H7 (cell line): ENCODE results near the gene HCAR1. TPM values are rescaled to one million over a fixed set of nuclear protein-coding genes. Genes with fewer than 3 reads are reported as not detected.
"Not testable (repeated sequence)": the region's sequence is repeated elsewhere in the genome, so short reads cannot be mapped to it uniquely, and the experiment has no call there.

Source experiments
- DNase-seq: peaks from one replicate; pipeline ENCODE4 v3.0.0; 2012
- H3K27me3 ChIP-seq: 2 replicates; pipeline ENCODE4 v1.6.0; 2011; ENCODE audit warnings: mild to moderate bottlenecking, low read length; ENCODE audit not compliant: control insufficient read depth, insufficient read depth
- H3K36me3 ChIP-seq: replicated peaks from 2 replicates; pipeline ENCODE4 v1.5.1; 2011; ENCODE audit warnings: low read length; ENCODE audit not compliant: control insufficient read depth, insufficient read depth
- H3K4me3 ChIP-seq: 2 replicates; pipeline ENCODE4 v1.5.1; 2011; ENCODE audit warnings: low read depth, mild to moderate bottlenecking, control low read depth, low read length, moderate library complexity; ENCODE audit not compliant: insufficient read depth
- total RNA-seq: library from RNA; depleted of rRNA; stranded (reverse); fragments of >200 nt; shearing (Covaris generic); gene quantifications from 2 replicates; pipeline ENCODE4 v1.2.3, GENCODE V29; 2014

HCAR1 gene
- total RNA-seq, 1 experiment from 2014 or later, result not detected

DNA sequence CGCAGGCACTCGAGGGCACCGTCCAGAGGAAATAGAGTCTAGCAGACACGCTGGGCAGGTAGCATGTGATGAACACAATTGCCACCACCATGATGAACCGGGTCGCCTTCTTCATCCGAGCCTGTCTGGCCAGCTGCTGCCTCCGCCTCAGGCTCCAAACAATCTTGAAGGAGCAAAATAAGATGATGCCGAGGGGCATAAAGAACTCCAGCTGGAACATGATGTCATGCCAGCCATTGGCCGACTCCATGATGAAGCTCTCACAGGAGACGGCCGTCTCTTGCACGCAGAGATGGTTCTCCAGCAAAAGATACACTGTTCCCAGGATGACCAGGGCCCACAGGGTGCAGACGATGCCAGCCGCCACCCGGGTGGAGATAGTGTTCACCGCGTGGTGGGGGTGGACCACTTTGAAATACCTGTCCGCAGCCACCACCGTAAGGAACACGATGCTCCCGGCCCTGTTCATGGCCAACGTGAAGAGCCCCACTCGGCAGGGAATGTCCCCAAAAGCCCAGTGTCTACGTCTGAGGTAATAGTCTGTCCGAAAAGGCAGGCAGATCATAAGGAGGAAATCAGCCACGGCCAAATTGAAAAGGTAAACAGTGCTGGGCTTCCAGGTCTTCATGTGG lies 945 bp downstream of the HCAR1 start:
- H3K27me3 ChIP-seq, result no peaks in the 10 kb centered on the region
- H3K4me3 ChIP-seq, result no peak overlapping the region
- DNase-seq, result no peak
- H3K36me3 ChIP-seq, result no peaks in the 10 kb centered on the region

DNA sequence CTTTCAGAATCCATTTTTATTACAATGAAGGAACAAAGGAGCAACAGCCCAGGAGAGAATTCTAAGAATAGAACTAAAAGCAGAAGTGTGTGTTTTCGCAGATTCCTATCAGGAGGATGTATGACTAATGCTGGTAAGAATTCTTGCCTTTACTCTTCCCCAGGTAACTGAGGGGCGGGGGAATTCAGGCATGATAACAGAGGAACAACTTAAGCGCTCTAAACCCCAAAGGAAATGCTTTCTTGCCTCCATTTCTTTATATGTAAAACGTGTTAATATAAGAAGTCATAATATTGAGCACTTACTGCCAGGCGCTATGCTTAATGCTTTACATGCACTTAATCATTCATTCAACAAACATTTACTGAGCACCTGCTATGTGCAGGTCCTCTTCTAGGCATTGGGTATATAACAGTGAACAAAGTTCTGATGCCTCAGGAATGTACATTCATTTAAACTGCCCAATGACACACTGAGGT lies 4.5 kb downstream of the HCAR1 start:
- no peaks in the 10 kb centered on the region for H3K36me3 ChIP-seq

DNA sequence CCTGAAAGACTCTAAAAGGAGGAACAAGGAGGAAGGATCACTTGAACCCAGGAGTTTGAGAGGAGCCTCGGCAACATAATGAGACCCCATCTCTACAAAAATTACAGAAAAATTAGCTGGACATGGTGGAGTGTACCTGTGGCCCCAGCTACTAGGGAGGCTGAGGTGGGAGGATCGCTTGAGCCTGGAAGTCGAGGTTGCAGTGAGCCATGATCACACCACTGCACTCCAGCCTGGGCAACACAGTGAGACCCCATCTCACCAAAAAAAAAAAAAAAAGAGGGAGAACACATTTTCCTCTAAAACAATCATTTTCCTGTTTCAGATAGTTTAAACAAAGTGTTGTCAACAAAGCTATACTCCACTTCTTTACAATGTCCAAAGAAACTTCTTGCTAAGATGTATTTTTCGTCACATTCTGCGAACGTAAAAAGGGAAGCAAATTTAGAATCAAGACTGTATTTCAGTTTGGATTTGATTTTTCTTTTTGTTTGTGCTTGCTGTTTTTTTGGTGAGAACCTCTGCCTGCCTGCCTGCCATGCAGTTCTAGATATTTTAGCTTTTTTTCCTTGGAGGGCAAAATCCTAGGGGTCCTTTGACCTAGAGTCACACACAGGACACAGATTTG lies 5.1 kb downstream of the HCAR1 start:
- DNase-seq, result no peak
- H3K27me3 ChIP-seq, result no peaks in the 10 kb centered on the region

More for the DNA sequence above, 4.5 kb downstream of the HCAR1 start:
- Histone ChIP-seq H3K4me3 (no peak overlapping the region), H3K27me3 (no peaks in the 10 kb centered on the region)
- DNase-seq, result no peak

DNA sequence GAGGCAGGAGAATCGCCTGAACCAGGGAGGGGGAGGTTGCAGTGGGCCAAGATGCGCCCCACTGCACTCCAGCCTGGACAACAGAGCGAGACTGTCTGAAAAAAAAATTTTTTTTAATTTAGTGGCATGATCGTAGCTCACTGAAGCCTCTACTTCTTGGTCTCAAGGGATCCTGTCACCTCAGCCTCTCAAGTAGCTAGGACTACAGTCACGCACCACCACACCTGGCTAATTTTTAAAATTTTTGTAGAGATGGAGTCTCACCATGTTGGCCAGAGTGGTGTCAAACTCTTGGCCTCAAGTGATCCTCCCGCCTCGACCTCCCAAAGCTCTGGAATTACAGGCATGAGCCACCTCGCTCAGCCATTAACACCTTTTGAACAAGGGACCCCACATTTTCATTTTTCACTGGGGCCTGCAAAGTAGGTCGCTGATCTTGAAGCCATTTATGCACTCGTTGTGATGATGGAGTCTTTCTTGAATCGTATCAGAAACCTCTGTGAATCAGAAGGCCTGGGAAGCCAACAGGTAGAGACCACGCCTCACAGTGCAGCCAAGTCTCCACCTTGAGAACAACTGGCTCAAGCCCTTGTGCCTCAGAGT lies 5.9 kb downstream of the HCAR1 start:
- no peak for DNase-seq
- no peak overlapping the region for H3K4me3 ChIP-seq
- H3K36me3 ChIP-seq, result no peaks in the 10 kb centered on the region
- H3K27me3 ChIP-seq, result no peaks in the 10 kb centered on the region

More for the DNA sequence above, 5.1 kb downstream of the HCAR1 start:
- no peak overlapping the region for H3K4me3 ChIP-seq
- H3K36me3 ChIP-seq, result no peaks in the 10 kb centered on the region

DNA sequence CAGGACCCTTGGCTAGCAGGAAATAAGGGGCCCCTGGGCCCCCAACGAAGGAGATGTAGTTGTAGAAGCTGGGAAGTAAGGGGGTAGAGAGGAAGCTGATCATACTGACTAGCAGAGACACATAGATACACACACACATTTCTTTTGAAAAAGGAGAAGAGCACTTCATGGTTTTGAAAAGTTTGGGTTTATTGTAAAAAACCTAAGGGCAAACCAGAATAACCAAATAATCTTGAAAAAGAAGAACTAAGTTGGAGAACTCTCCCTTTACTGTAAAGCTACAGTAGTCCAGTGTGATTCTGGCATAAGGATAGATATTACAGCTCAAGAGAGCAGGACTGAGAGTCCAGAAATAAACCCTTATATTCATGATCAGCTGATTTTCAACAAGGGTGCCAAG lies 8.3 kb downstream of the HCAR1 start:
- no peak for DNase-seq
- Histone ChIP-seq H3K36me3 (no peaks in the 10 kb centered on the region), H3K4me3 (no peak overlapping the region), H3K27me3 (no peaks in the 10 kb centered on the region)

DNA sequence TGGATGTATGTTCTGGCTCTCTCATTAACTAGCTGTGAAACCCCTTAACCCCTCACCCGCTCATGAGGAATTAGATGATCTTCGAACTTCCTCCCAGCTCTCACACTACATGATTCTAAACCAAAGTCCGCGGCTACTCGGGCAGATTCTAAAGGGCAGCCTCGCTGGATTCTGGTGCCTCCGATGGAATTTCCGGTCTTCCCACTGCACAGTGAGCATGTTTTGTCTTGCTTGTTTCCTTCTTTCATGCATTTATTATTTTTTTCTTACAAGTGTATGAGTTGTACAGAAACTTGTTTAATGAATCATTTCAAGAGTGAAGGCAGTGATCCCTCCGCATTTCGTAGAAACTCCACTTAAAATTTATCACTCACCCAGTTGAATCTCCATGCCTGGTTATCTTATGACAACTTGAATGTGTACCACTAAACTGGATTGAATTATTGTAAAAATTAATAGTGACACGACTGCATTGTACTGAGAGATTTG lies 9.5 kb downstream of the HCAR1 start:
- Histone ChIP-seq H3K36me3 (no peaks in the 10 kb centered on the region), H3K27me3 (no peaks in the 10 kb centered on the region), H3K4me3 (no peak overlapping the region)
- no peak for DNase-seq

DNA sequence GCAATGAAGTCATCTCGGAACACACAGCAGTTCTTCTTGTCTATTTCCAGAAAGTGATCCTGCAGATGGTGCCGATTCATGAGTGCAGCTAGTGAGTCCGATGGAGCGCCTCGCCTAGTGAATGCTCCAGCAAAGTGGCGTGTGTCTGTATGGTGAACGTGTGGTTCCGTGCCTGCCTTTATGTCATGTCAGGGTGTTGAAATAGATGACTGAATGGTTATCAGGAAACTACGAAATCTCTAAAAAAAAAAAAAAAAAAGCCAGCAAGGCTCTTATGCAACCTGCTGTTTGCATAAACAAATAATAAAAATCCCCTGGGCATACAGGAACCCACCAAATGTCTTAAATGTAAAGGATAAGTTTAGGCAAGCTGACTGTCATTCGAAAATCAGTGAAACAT lies 14.0 kb downstream of the HCAR1 start, which contains the start of gene HCAR3:
TSS of gene HCAR3 (minus strand) at position 154 of the 400 bp plus-strand sequence. CDS start at position 80, 74 bp downstream.
- H3K27me3 ChIP-seq, DNase-seq, H3K36me3 ChIP-seq, H3K4me3 ChIP-seq: not testable (repeated sequence)

DNA sequence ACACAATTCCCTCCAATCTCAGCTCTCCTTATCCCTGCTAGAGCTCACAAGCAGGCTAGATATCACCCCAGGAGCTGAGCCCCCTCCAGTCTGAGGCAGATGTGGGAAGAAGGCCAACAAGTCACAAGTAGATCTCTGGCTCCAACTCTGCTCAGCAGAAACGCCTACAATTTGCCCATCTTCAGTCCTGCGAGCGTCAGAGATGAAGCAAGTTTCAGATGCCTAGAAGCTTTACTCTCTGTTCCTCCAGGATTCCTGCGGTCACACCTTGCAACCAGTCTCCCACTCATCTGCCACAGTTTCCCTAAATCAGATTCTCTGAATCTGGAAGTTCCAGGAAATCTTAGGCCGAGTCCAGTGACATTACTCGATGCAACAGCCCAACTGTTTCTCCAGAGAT lies 15.4 kb downstream of the HCAR1 start:
- DNase-seq, H3K27me3 ChIP-seq, H3K4me3 ChIP-seq, H3K36me3 ChIP-seq: not testable (repeated sequence)

DNA sequence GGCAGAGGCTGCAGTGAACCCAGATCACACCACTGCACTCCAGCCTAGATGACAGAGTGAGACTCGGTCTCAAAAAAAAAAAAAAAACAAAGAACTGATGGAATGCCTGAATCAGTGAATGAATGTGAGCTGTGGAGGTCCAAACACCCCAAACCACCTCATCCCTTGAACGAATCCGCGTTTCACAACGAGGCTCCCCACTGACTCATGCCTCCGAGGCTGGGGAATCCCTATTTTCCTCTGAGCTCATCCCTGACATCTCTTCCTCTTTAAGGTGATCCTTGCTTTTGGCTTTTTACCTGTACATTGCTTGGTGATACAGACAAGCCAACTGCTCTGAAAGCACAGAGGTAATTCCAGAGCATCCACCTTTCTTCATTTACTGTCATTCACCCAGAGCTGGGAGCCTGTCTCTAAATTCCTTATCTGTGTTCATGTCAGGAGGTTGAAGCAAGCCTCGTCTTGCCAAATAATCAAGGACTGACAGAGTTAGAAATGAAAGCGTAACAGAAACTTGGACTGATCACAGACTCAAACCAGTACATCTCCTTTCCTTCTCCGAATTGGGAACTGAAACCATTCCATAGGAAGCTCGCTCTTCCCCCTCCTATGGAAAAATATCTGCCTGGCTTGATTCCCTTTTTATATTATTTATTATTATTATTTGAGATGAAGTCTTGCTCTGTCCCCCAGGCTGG lies 17.0 kb downstream of the HCAR1 start:
- not testable (repeated sequence) for H3K36me3 ChIP-seq, H3K4me3 ChIP-seq, DNase-seq, H3K27me3 ChIP-seq

DNA sequence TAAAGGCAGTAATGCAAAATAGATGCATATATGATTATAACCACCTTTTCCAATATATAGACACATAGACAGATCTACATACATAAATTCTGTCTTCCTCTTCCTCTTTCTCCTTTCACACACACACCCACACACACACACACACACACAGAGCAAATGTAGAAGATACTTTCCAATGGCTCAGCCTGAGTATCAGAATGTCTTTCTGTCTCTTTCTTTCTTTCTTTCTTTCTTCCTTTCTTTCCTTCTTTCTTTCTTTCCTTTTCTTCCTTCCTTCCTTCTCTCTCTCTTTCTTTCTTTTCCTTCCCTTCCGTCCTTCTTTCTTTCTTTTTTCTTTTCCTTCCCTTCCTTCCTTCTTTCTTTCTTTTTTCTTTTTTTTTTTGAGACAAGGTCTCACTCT lies 19.4 kb downstream of the HCAR1 start:
- H3K36me3 ChIP-seq, H3K4me3 ChIP-seq, H3K27me3 ChIP-seq, DNase-seq: not testable (repeated sequence)

DNA sequence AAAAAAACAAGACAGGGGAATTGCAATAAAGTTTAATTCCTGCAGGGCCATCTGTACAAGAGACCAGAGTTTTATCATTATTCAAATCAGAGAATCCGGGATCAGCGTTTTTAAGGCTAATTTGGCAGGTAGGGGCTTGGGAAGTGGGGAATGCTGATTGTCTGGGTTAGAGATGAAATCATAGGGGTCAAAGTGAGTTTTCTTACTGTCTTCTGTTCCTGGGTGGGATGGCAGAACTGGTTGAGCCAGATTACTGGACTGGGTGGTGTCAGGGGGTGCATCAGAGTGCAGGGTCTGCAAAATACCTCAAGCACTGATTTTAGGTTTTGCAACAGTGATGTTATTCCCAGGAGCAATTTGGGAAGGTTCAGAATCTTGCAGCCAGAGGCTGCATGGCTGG lies 20.3 kb downstream of the HCAR1 start:
- not testable (repeated sequence) for H3K4me3 ChIP-seq, DNase-seq, H3K27me3 ChIP-seq, H3K36me3 ChIP-seq

DNA sequence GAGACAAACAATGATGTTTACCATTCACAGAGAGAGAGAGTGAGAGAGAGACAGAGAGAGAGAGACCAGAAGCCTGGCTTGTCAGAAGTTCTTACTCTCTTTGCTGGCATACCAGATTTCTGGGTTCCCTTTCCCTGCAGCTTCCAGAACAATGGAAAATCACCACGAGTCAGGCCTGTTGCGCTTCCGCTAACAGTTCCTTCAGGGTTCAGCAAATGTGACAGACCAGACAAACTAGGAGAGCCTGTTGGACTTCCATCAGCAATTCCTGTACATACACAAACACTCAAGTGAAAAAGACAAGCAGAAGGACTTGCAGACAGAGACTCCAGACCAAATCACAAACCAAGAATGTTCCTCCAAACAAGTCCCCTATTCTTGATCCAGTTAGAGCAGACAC lies 21.4 kb downstream of the HCAR1 start:
- DNase-seq, H3K36me3 ChIP-seq, H3K4me3 ChIP-seq, H3K27me3 ChIP-seq: not testable (repeated sequence)

DNA sequence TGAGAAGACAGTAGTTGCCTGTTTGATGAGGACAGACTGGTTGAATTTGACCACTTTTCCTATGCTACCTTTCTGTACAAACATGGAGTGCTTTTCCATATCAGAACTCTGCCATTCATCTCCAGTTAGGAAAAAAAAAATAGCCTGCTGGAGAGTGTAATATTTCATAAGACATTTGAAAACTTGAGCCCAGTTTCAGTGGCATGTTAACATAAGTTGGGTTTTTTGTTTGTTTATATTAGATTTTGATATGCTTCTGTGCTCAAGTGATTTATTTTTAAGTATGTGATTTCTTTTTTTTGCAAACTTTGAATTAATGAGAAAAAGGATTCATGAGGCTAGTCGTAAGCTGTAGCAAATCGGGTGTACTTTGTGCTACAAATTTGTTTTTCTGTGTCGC lies 26.8 kb downstream of the HCAR1 start:
- not testable (repeated sequence) for H3K4me3 ChIP-seq, DNase-seq, H3K27me3 ChIP-seq, H3K36me3 ChIP-seq

DNA sequence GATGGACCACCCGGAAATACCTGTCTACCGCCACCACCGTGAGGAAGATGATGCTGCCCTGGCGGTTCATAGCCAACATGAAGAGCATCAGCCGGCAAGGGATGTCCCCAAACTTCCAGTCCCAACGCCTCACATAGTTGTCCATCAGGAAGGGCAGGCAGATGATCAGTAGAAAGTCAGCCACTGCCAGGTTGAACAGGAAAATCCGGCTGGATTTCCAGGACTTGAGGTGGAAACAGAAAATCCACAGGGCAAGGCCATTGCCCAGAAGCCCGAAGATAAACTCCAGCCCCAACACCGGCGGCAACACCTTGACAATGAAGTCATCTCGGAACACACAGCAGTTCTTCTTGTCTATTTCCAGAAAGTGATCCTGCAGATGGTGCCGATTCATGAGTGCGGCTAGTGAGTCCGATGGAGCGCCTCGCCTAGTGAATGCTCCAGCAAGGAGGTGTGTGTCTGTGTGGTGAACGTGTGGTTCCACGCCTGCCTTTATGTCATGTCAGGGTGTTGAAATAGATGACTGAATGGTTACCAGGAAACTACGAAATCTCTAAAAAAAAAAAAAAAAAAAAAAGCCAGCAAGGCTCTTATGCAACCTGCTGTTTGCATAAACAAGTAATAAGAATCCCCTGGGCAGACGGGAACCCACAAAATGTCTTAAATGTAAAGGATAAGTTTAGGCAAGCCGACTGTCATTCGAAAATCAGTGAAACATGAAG lies 27.6 kb downstream of the HCAR1 start, which contains the start of gene HCAR2:
TSS of gene HCAR2 (minus strand) at position 468 of the 722 bp plus-strand sequence. CDS start at position 394, 74 bp downstream.
- H3K27me3 ChIP-seq, DNase-seq, H3K36me3 ChIP-seq, H3K4me3 ChIP-seq: not testable (repeated sequence)
